Astrocyte (in vitro differentiated cells and primary cell): Measurements from ENCODE around the gene AMFR. TPM values are rescaled to one million over a fixed set of nuclear protein-coding genes. Genes with fewer than 3 reads are reported as not detected.

Experiments
- DNase-seq: peaks from one replicate; pipeline ENCODE4 v3.0.0-alpha.2; 2010; ENCODE audit warnings: low read depth
- FAIRE-seq: peaks from 2 replicates; lab custom pipeline; 2011; peaks lifted over from hg19 to GRCh38; lab: Jason Lieb, UNC
- H2AFZ ChIP-seq: 2 replicates; pipeline ENCODE4 v1.6.0; 2012; ENCODE audit warnings: low read depth, low read length, inconsistent platforms
- H3K27ac ChIP-seq: 2 replicates; pipeline ENCODE4 v1.5.1; 2011; ENCODE audit warnings: low read depth, low read length, inconsistent platforms
- H3K27me3 ChIP-seq: 2 replicates; pipeline ENCODE4 v1.6.0; 2011; ENCODE audit warnings: low read length, inconsistent platforms; ENCODE audit not compliant: insufficient read depth
- H3K36me3 ChIP-seq: 2 replicates; pipeline ENCODE4 v1.5.1; 2011; ENCODE audit warnings: low read length, inconsistent platforms; ENCODE audit not compliant: insufficient read depth
- H3K4me1 ChIP-seq: 2 replicates; pipeline ENCODE4 v1.5.1; 2011; ENCODE audit warnings: low read length, inconsistent platforms; ENCODE audit not compliant: insufficient read depth
- H3K4me2 ChIP-seq: 2 replicates; pipeline ENCODE4 v1.6.0; 2012; ENCODE audit warnings: low read length, inconsistent platforms
- H3K4me3 ChIP-seq: 2 replicates; pipeline ENCODE4 v1.5.1; 2011; ENCODE audit warnings: low read depth, mild to moderate bottlenecking, low read length, inconsistent platforms; ENCODE audit not compliant: insufficient read depth
- H3K79me2 ChIP-seq: 2 replicates; pipeline ENCODE4 v1.6.0; 2012; ENCODE audit warnings: mild to moderate bottlenecking, low read length, inconsistent platforms; ENCODE audit not compliant: insufficient read depth
- H3K9ac ChIP-seq: 2 replicates; pipeline ENCODE4 v1.6.0; 2012; ENCODE audit warnings: mild to moderate bottlenecking, low read length, inconsistent platforms
- H3K9me3 ChIP-seq: 2 replicates; pipeline ENCODE4 v1.5.1; 2012; ENCODE audit warnings: low read depth, mild to moderate bottlenecking, low read length, inconsistent platforms; ENCODE audit not compliant: insufficient read depth
- H4K20me1 ChIP-seq: 2 replicates; pipeline ENCODE4 v1.6.0; 2012; ENCODE audit warnings: low read length, inconsistent platforms; ENCODE audit not compliant: insufficient read depth
- H3K27ac Mint-ChIP-seq: one replicate; pipeline ENCODE4 v1.8.0; 2021; ENCODE audit warnings: mild to moderate bottlenecking, mixed read lengths; ENCODE audit not compliant: unreplicated experiment
- H3K27me3 Mint-ChIP-seq: one replicate; pipeline ENCODE4 v1.8.0; 2021; ENCODE audit warnings: low read depth, mixed read lengths; ENCODE audit not compliant: unreplicated experiment
- H3K36me3 Mint-ChIP-seq: one replicate; pipeline ENCODE4 v1.8.0; 2021; ENCODE audit warnings: low read depth, mixed read lengths; ENCODE audit not compliant: unreplicated experiment
- H3K4me1 Mint-ChIP-seq: one replicate; pipeline ENCODE4 v1.8.0; 2021; ENCODE audit warnings: low read depth, mixed read lengths; ENCODE audit not compliant: unreplicated experiment
- H3K4me3 Mint-ChIP-seq: one replicate; pipeline ENCODE4 v1.8.0; 2021; ENCODE audit warnings: mild to moderate bottlenecking, moderate library complexity, mixed read lengths; ENCODE audit not compliant: unreplicated experiment
- H3K9me3 Mint-ChIP-seq: one replicate; pipeline ENCODE4 v1.8.0; 2021; ENCODE audit warnings: mild to moderate bottlenecking, mixed read lengths; ENCODE audit not compliant: unreplicated experiment
- CTCF ChIP-seq: IDR thresholded peaks from 2 replicates; pipeline ENCODE4 v1.5.1; 2011; ENCODE audit warnings: low read depth, mild to moderate bottlenecking, inconsistent platforms, low read length, moderate library complexity; ENCODE audit not compliant: insufficient read depth
- EZH2 ChIP-seq: IDR thresholded peaks from 2 replicates; pipeline ENCODE4 v1.6.1; 2012; ENCODE audit warnings: mild to moderate bottlenecking, low read length, inconsistent platforms; ENCODE audit not compliant: insufficient read depth
- total RNA-seq: library from RNA; stranded (reverse); gene quantifications from 2 replicates; pipeline ENCODE4 v1.2.1, GENCODE V29; 2021

The AMFR gene
- total RNA-seq, 1 donor from 2014 or later: 86.2 TPM

- H3K4me2 ChIP-seq: no peak overlapping the region
- H3K27me3 ChIP-seq: peaks cover 2% of the 10 kb centered on the region
- TF ChIP-seq EZH2 (no peak), CTCF (no peak)
- H3K36me3 ChIP-seq: no peaks in the 10 kb centered on the region
- no peaks in the 10 kb centered on the region for H3K36me3 Mint-ChIP-seq
- no peak overlapping the region for H3K27ac Mint-ChIP-seq
- no peaks in the 10 kb centered on the region for H3K9me3 ChIP-seq
- FAIRE-seq (no peak), DNase-seq (no peak)
- H3K9me3 Mint-ChIP-seq: no peaks in the 10 kb centered on the region
- no peaks in the 10 kb centered on the region for H3K79me2 ChIP-seq
- H3K27ac ChIP-seq: no peak overlapping the region
- peaks cover 3% of the 10 kb centered on the region for H3K4me1 ChIP-seq
- no peak overlapping the region for H3K9ac ChIP-seq
- H4K20me1 ChIP-seq: no peaks in the 10 kb centered on the region
- no peak overlapping the region for H3K4me3 Mint-ChIP-seq
- H3K4me3 ChIP-seq: no peak overlapping the region
- peaks cover 25% of the 10 kb centered on the region for H3K27me3 Mint-ChIP-seq
- H2AFZ ChIP-seq: no peak overlapping the region
- no peaks in the 10 kb centered on the region for H3K4me1 Mint-ChIP-seq
These were observed 111.0 kb downstream of the AMFR start for GRCh38 chr16:56314244-56314850.

- H3K4me3 Mint-ChIP-seq: no peak overlapping the region
- Histone ChIP-seq H3K9me3 (no peaks in the 10 kb centered on the region), H3K27me3 (peaks cover 2% of the 10 kb centered on the region), H3K4me3 (no peak overlapping the region), H3K79me2 (no peaks in the 10 kb centered on the region), H3K36me3 (no peaks in the 10 kb centered on the region), H3K4me2 (no peak overlapping the region), H2AFZ (no peak overlapping the region), H3K9ac (no peak overlapping the region), H3K4me1 (no peaks in the 10 kb centered on the region), H3K27ac (no peak overlapping the region), H4K20me1 (no peaks in the 10 kb centered on the region)
- no peak for FAIRE-seq
- no peaks in the 10 kb centered on the region for H3K36me3 Mint-ChIP-seq
- no peaks in the 10 kb centered on the region for H3K4me1 Mint-ChIP-seq
- peaks cover 2% of the 10 kb centered on the region for H3K9me3 Mint-ChIP-seq
- no peak for DNase-seq
- peaks cover 27% of the 10 kb centered on the region for H3K27me3 Mint-ChIP-seq
- TF ChIP-seq EZH2: no peak
- no peak for TF ChIP-seq CTCF
- no peak overlapping the region for H3K27ac Mint-ChIP-seq
These were observed 112.8 kb downstream of the AMFR start for GRCh38 chr16:56312556-56312955.

DNA sequence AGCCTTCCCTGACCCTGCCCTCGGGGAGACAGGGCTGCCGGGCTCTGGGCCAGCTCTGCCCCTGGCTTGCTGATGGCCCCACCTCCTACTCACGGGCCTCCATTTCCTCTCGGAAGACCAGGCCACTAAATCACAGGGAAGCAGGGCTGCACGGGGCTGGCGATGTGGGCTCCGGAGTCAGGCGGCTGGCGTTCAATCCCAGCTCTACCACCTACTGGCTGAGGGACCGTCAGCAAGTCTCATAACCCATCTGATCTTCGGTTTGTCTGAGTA is 113.4 kb downstream of the AMFR start:
- H3K9me3 ChIP-seq: no peaks in the 10 kb centered on the region
- no peak overlapping the region for H2AFZ ChIP-seq
- H3K4me2 ChIP-seq: no peak overlapping the region
- Mint-ChIP-seq H3K9me3 (peaks cover 2% of the 10 kb centered on the region), H3K27me3 (peaks cover 23% of the 10 kb centered on the region), H3K27ac (no peak overlapping the region), H3K4me1 (no peaks in the 10 kb centered on the region), H3K4me3 (no peak overlapping the region), H3K36me3 (no peaks in the 10 kb centered on the region)
- H3K27me3 ChIP-seq: peaks cover 2% of the 10 kb centered on the region
- TF ChIP-seq EZH2 (no peak), CTCF (no peak)
- H4K20me1 ChIP-seq: no peaks in the 10 kb centered on the region
- FAIRE-seq (no peak), DNase-seq (no peak)
- H3K27ac ChIP-seq: no peak overlapping the region
- no peak overlapping the region for H3K9ac ChIP-seq
- no peak overlapping the region for H3K4me3 ChIP-seq
- no peaks in the 10 kb centered on the region for H3K36me3 ChIP-seq
- no peaks in the 10 kb centered on the region for H3K79me2 ChIP-seq
- no peaks in the 10 kb centered on the region for H3K4me1 ChIP-seq
